ENCODE measurements around the gene TMEM52. TPM values are rescaled to one million over a fixed set of nuclear protein-coding genes. Genes with fewer than 3 reads are reported as not detected.

Gene TMEM52
- polyA plus RNA-seq, 1 of the 3 experiments (the other 2 are of a cell fraction), result 4.8 TPM

DNA sequence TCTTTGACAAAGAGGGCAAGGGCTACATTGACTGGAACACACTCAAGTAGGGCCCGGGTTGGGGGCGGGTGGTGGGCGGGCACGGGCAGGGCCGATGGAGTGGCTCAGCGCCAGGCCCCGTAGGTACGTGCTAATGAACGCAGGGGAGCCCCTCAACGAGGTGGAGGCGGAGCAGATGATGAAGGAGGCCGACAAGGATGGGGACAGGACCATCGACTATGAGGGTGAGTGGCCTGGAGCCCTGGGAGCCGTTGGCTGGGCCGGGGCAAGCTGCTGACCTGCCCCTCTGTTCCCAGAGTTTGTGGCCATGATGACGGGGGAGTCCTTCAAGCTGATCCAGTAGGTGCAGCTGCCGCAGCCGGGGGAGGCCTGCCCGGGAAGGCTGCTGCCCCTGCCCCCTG, 2.2 kb downstream of the TMEM52 start:
- TF ChIP-seq FOXJ3 (CRISPR knock-in tag; IDR thresholded peaks at IDR 0.05), result no peak
- no peak for TF ChIP-seq RAD21 (IDR thresholded peaks at IDR 0.05; ENCODE audit: low read length)
- TF ChIP-seq MEF2A (IDR thresholded peaks at IDR 0.05; ENCODE audit: borderline replicate concordance, low read depth), result no peak
- TF ChIP-seq, protein P1, sequence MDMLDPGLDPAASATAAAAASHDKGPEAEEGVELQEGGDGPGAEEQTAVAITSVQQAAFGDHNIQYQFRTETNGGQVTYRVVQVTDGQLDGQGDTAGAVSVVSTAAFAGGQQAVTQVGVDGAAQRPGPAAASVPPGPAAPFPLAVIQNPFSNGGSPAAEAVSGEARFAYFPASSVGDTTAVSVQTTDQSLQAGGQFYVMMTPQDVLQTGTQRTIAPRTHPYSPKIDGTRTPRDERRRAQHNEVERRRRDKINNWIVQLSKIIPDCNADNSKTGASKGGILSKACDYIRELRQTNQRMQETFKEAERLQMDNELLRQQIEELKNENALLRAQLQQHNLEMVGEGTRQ (IDR thresholded peaks at IDR 0.05; ENCODE audit: borderline replicate concordance, low read depth, low read length), result no peak
- no peak for TF ChIP-seq ELF1 (IDR thresholded peaks at IDR 0.05)
- TF ChIP-seq POLR2AphosphoS5 (IDR thresholded peaks at IDR 0.05; ENCODE audit: low read depth, low read length), result no peak
- no peak for TF ChIP-seq YY1 (IDR thresholded peaks at IDR 0.05; ENCODE audit: low read depth)
- TF ChIP-seq, protein P2, sequence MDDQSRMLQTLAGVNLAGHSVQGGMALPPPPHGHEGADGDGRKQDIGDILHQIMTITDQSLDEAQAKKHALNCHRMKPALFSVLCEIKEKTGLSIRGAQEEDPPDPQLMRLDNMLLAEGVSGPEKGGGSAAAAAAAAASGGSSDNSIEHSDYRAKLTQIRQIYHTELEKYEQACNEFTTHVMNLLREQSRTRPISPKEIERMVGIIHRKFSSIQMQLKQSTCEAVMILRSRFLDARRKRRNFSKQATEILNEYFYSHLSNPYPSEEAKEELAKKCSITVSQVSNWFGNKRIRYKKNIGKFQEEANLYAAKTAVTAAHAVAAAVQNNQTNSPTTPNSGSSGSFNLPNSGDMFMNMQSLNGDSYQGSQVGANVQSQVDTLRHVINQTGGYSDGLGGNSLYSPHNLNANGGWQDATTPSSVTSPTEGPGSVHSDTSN (IDR thresholded peaks at IDR 0.05), result no peak
- TF ChIP-seq TAF1 (IDR thresholded peaks at IDR 0.05; ENCODE audit: borderline replicate concordance, low read depth, low read length), result no peak
- no peak for TF ChIP-seq EZH2phosphoT487 (IDR thresholded peaks at IDR 0.05; ENCODE audit: borderline replicate concordance, low read depth)
- TF ChIP-seq, protein P3, sequence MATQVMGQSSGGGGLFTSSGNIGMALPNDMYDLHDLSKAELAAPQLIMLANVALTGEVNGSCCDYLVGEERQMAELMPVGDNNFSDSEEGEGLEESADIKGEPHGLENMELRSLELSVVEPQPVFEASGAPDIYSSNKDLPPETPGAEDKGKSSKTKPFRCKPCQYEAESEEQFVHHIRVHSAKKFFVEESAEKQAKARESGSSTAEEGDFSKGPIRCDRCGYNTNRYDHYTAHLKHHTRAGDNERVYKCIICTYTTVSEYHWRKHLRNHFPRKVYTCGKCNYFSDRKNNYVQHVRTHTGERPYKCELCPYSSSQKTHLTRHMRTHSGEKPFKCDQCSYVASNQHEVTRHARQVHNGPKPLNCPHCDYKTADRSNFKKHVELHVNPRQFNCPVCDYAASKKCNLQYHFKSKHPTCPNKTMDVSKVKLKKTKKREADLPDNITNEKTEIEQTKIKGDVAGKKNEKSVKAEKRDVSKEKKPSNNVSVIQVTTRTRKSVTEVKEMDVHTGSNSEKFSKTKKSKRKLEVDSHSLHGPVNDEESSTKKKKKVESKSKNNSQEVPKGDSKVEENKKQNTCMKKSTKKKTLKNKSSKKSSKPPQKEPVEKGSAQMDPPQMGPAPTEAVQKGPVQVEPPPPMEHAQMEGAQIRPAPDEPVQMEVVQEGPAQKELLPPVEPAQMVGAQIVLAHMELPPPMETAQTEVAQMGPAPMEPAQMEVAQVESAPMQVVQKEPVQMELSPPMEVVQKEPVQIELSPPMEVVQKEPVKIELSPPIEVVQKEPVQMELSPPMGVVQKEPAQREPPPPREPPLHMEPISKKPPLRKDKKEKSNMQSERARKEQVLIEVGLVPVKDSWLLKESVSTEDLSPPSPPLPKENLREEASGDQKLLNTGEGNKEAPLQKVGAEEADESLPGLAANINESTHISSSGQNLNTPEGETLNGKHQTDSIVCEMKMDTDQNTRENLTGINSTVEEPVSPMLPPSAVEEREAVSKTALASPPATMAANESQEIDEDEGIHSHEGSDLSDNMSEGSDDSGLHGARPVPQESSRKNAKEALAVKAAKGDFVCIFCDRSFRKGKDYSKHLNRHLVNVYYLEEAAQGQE (IDR thresholded peaks at IDR 0.05; ENCODE audit: low read depth, low read length), result no peak
- TF ChIP-seq RCOR1 (IDR thresholded peaks at IDR 0.05; ENCODE audit: low read length), result no peak
- no peak for TF ChIP-seq RFX5 (IDR thresholded peaks at IDR 0.05; ENCODE audit: low read length)
- no peak for TF ChIP-seq TCF12 (IDR thresholded peaks at IDR 0.05)
- TF ChIP-seq FOSL2 (IDR thresholded peaks at IDR 0.05; ENCODE audit: borderline replicate concordance, low read depth), result no peak
- DNase-seq, result no peak

More for the DNA sequence above, 2.2 kb downstream of the TMEM52 start:
- no peaks in the 10 kb centered on the region for H4K20me1 ChIP-seq (ENCODE audit: insufficient read depth)
- H3K9ac ChIP-seq, result no peak overlapping the region
- H3F3A ChIP-seq (replicated peaks; ENCODE audit: insufficient read depth), result no peaks in the 10 kb centered on the region
- no peaks in the 10 kb centered on the region for H3K36me3 ChIP-seq (replicated peaks in 1 of 2; ENCODE audit: control insufficient read depth in 1 of 2, insufficient read depth in 2 of 2, low read length in 1 of 2)
- H2AFZ ChIP-seq (ENCODE audit: low read depth), result no peak overlapping the region
- no peak overlapping the region for H3K4me2 ChIP-seq
- no peaks in the 10 kb centered on the region for H3K9me2 ChIP-seq
- POLR2A ChIA-PET, result no interaction called here
- CTCF ChIA-PET, result interaction anchor here (1.3 to 3.6 kb wide), 2 partner anchors 8 to 128 kb away, joined by 10 to 13 read pairs; no protein-coding TSS in a partner anchor
- H3K27me3 ChIP-seq (ENCODE audit: insufficient read depth), result no peaks in the 10 kb centered on the region
- H3K9me3 ChIP-seq, result no peaks in the 10 kb centered on the region
- H3K79me2 ChIP-seq (ENCODE audit: insufficient read depth), result no peaks in the 10 kb centered on the region
- peaks cover 0 to 19% of the 10 kb centered on the region in 2 experiments; a peak in 1 of 4 replicates for H3K4me1 ChIP-seq (ENCODE audit: control insufficient read depth in 1 of 2, insufficient read depth in 2 of 2, low read depth in 1 of 2, low read length in 1 of 2)
- no peak overlapping the region for H3K4me3 ChIP-seq (ENCODE audit: low read depth in 2 of 2, low read length in 1 of 2)
- WGBS (ENCODE audit: low lambda C conversion rate), result 88% methylated on average over 15 of the region's 19 CpGs
- H3K27ac ChIP-seq (ENCODE audit: low read depth in 2 of 2, low read length in 1 of 2), result no peak overlapping the region

All from SK-N-SH (cell line).